HEK293T (cell line): ENCODE measurements around the gene FBXO36.

Experiments used
- ARNT ChIP-seq: fragments of 450-650 bp; IDR thresholded peaks from 2 replicates; pipeline ENCODE4 v1.6.1; 2017; ENCODE audit warnings: mild to moderate bottlenecking
- BHLHE40 ChIP-seq: fragments of 450-650 bp; IDR thresholded peaks from 2 replicates; pipeline ENCODE4 v1.6.1; 2016; ENCODE audit warnings: mild to moderate bottlenecking, moderate library complexity, borderline replicate concordance
- ELF4 ChIP-seq: fragments of 450-650 bp; IDR thresholded peaks from 2 replicates; pipeline ENCODE4 v1.6.1; 2017; ENCODE audit warnings: antibody characterized with exemption
- FOXA1 ChIP-seq: fragments of 450-650 bp; IDR thresholded peaks from 2 replicates; pipeline ENCODE4 v1.6.1; 2016; ENCODE audit warnings: mild to moderate bottlenecking
- FOXK2 ChIP-seq: fragments of 450-650 bp; IDR thresholded peaks from 2 replicates; pipeline ENCODE4 v1.6.1; 2016; ENCODE audit warnings: mild to moderate bottlenecking
- FOXM1 ChIP-seq: fragments of 450-650 bp; IDR thresholded peaks from 2 replicates; pipeline ENCODE4 v1.6.1; 2017; ENCODE audit warnings: mild to moderate bottlenecking, borderline replicate concordance
- HDGF ChIP-seq: fragments of 450-650 bp; IDR thresholded peaks from 2 replicates; pipeline ENCODE4 v1.6.1; 2017; ENCODE audit warnings: antibody characterized with exemption, borderline replicate concordance
- SUZ12 ChIP-seq: fragments of 450-650 bp; IDR thresholded peaks from 2 replicates; pipeline ENCODE4 v1.6.1; 2016; ENCODE audit warnings: mild to moderate bottlenecking
- TARDBP ChIP-seq: fragments of 450-650 bp; IDR thresholded peaks from 2 replicates; pipeline ENCODE4 v1.6.1; 2016
- TF ChIP-seq, protein P1 (sequence below): fragments of 450-650 bp; IDR thresholded peaks from 2 replicates; pipeline ENCODE4 v1.6.1; 2016

DNA sequence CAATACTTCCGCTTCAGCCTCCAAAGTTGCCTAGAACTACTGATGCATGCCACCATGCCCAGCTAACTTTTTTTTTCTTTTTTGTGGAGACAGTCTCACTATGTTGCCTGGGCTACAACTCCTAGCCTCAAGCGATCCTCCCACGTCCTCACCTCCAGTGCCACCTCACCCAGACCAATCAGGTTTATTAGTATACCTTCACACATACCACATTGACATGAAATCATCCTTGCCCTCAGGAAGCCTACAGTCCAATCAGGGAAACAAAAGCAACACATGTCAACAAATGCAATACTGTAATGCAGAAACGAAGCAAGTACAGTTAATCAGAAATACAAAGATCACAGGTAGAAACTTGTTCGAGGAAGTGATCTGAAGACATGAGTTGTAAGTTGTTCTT is 4.5 kb upstream of the FBXO36 start:
- TF ChIP-seq FOXM1 (no peak), BHLHE40 (no peak), SUZ12 (no peak), HDGF (no peak), FOXK2 (no peak), TARDBP (no peak), ARNT (no peak), ELF4 (no peak), FOXA1 (no peak)
- TF ChIP-seq, protein P1, sequence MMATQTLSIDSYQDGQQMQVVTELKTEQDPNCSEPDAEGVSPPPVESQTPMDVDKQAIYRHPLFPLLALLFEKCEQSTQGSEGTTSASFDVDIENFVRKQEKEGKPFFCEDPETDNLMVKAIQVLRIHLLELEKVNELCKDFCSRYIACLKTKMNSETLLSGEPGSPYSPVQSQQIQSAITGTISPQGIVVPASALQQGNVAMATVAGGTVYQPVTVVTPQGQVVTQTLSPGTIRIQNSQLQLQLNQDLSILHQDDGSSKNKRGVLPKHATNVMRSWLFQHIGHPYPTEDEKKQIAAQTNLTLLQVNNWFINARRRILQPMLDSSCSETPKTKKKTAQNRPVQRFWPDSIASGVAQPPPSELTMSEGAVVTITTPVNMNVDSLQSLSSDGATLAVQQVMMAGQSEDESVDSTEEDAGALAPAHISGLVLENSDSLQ = no peak
